AG04449 (cell line): ENCODE results near the gene ETV1.

Experiments
- CTCF ChIA-PET: fragments of 350-600 bp; formaldehyde crosslinking; extraction: SDS; loops from one replicate; lab custom pipeline; 2021; ENCODE audit warnings: antibody characterized with exemption; lab: Yijun Ruan, JAX
- POLR2A ChIA-PET: fragments of 400-600, 350-600 bp; formaldehyde crosslinking; extraction: SDS; loops from one replicate; lab custom pipeline; 2020; ENCODE audit warnings: antibody characterized with exemption, inconsistent platforms; lab: Yijun Ruan, JAX
- DNase-seq: peaks from one replicate; pipeline ENCODE4 v3.0.0-alpha.2; 2010; ENCODE audit warnings: low read depth, low spot score
- H3K4me3 ChIP-seq: 2 replicates; pipeline ENCODE4 v1.5.1; 2011; ENCODE audit warnings: low read depth, mild to moderate bottlenecking, control low read depth, low read length
- CTCF ChIP-seq: IDR thresholded peaks from one replicate; pipeline ENCODE4 v1.5.1; 2011; ENCODE audit warnings: mild to moderate bottlenecking, moderate library complexity, low read length, control low read depth, inconsistent platforms; ENCODE audit not compliant: insufficient read depth; ENCODE audit errors: missing control alignments

The ETV1 gene

GRCh38 chr7:13879143-13879542 is 110.3 kb downstream of the ETV1 start:
- POLR2A ChIA-PET = no interaction called here
- no peak overlapping the region for H3K4me3 ChIP-seq
- no peak for DNase-seq
- CTCF ChIA-PET = no interaction called here
- TF ChIP-seq CTCF = no peak

- CTCF ChIA-PET = no interaction called here
- no peak for TF ChIP-seq CTCF
- H3K4me3 ChIP-seq = no peak overlapping the region
- no peak for DNase-seq
- POLR2A ChIA-PET = no interaction called here
These were observed 111.3 kb downstream of the ETV1 start for GRCh38 chr7:13878154-13878553.

GRCh38 chr7:13875496-13876074 is 113.9 kb downstream of the ETV1 start:
- ChIA-PET CTCF (no interaction called here), POLR2A (interaction anchor here (0.7 kb wide), 1 partner anchor 595 kb away, joined by 3 read pairs; no protein-coding TSS in a partner anchor)

GRCh38 chr7:13874783-13875182 is 114.7 kb downstream of the ETV1 start:
- POLR2A ChIA-PET = no interaction called here
- TF ChIP-seq CTCF = no peak
- no peak overlapping the region for H3K4me3 ChIP-seq
- no peak for DNase-seq
- CTCF ChIA-PET = no interaction called here

More at GRCh38 chr7:13875496-13876074, 113.9 kb downstream of the ETV1 start:
- H3K4me3 ChIP-seq = no peak overlapping the region
- no peak for DNase-seq
- no peak for TF ChIP-seq CTCF

- H3K4me3 ChIP-seq = no peak overlapping the region
- POLR2A ChIA-PET = no interaction called here
- DNase-seq = no peak
- TF ChIP-seq CTCF = no peak
- CTCF ChIA-PET = interaction anchor here (1.5 kb wide), 1 partner anchor 19 kb away, joined by 3 read pairs; no protein-coding TSS in a partner anchor
These were observed 116.8 kb downstream of the ETV1 start for GRCh38 chr7:13872709-13873108.

GRCh38 chr7:13871008-13871407 is 118.5 kb downstream of the ETV1 start:
- H3K4me3 ChIP-seq = no peak overlapping the region
- TF ChIP-seq CTCF = no peak
- CTCF ChIA-PET = no interaction called here
- POLR2A ChIA-PET = no interaction called here
- no peak for DNase-seq
